ENCODE results near the gene PRDM8.

PRDM8 gene

GRCh38 chr4:80183250-80184052 lies 13.9 kb upstream of the PRDM8 start:
- DNase-seq (ENCODE audit: low read depth in 4 of 4, low spot score in 1 of 4), result no peak

- DNase-seq (ENCODE audit: low read depth in 4 of 4, low spot score in 1 of 4), result peak; percentile 80 to 86 (median 82)
Observed at GRCh38 chr4:80184053-80184824, 13.1 kb upstream of the PRDM8 start.

GRCh38 chr4:80184825-80185756 lies 12.2 kb upstream of the PRDM8 start:
- DNase-seq (ENCODE audit: low read depth in 4 of 4, low spot score in 1 of 4), result no peak

GRCh38 chr4:80185787-80186548 lies 11.3 kb upstream of the PRDM8 start:
- DNase-seq (ENCODE audit: low read depth in 4 of 4, low spot score in 1 of 4), result no peak

GRCh38 chr4:80186676-80187075 lies 10.6 kb upstream of the PRDM8 start:
- no peak for DNase-seq (ENCODE audit: low read depth in 4 of 4, low spot score in 1 of 4)

GRCh38 chr4:80187677-80188076 lies 9.6 kb upstream of the PRDM8 start:
- no peak for DNase-seq (ENCODE audit: low read depth in 4 of 4, low spot score in 1 of 4)

- no peak for DNase-seq (ENCODE audit: low read depth in 4 of 4, low spot score in 1 of 4)
Observed at GRCh38 chr4:80188457-80188800, 8.9 kb upstream of the PRDM8 start.

- DNase-seq (ENCODE audit: low read depth in 4 of 4, low spot score in 1 of 4), result no peak
Observed at GRCh38 chr4:80188801-80189458, 8.4 kb upstream of the PRDM8 start.

GRCh38 chr4:80189581-80189955 lies 7.7 kb upstream of the PRDM8 start:
- no peak for DNase-seq (ENCODE audit: low read depth in 4 of 4, low spot score in 1 of 4)

- DNase-seq (ENCODE audit: low read depth in 4 of 4, low spot score in 1 of 4), result no peak
Observed at GRCh38 chr4:80189956-80190677, 7.2 kb upstream of the PRDM8 start.

- no peak for DNase-seq (ENCODE audit: low read depth in 4 of 4, low spot score in 1 of 4)
Observed at GRCh38 chr4:80192252-80192866, 4.9 kb upstream of the PRDM8 start.

GRCh38 chr4:80192937-80193336 lies 4.4 kb upstream of the PRDM8 start:
- no peak for DNase-seq (ENCODE audit: low read depth in 4 of 4, low spot score in 1 of 4)

GRCh38 chr4:80195441-80196140 lies 1.7 kb upstream of the PRDM8 start:
- DNase-seq (ENCODE audit: low read depth in 4 of 4, low spot score in 1 of 4), result no peak

GRCh38 chr4:80196259-80196921 lies 913 bp upstream of the PRDM8 start:
- no peak for DNase-seq (ENCODE audit: low read depth in 4 of 4, low spot score in 1 of 4)

GRCh38 chr4:80197601-80198440 lies 518 bp downstream of the PRDM8 start:
- DNase-seq (ENCODE audit: low read depth in 4 of 4, low spot score in 1 of 4), result no peak

- no peak for DNase-seq (ENCODE audit: low read depth in 4 of 4, low spot score in 1 of 4)
Observed at GRCh38 chr4:80198441-80198837, 1.1 kb downstream of the PRDM8 start.

GRCh38 chr4:80199004-80199560 lies 1.8 kb downstream of the PRDM8 start:
- no peak for DNase-seq (ENCODE audit: low read depth in 4 of 4, low spot score in 1 of 4)
